Panc1 (cell line): ENCODE data around the gene MAP3K21.

ENCODE experiments used
- POLR2AphosphoS5 ChIP-seq: IDR thresholded peaks from 2 replicates; pipeline ENCODE4 v1.6.1; 2012; ENCODE audit warnings: mild to moderate bottlenecking, low read depth, low read length, moderate library complexity
- TF ChIP-seq, protein P1 (sequence below): fragments of 450-650 bp; IDR thresholded peaks from 2 replicates; pipeline ENCODE4 v1.5.1; 2017; ENCODE audit warnings: mild to moderate bottlenecking

DNA sequence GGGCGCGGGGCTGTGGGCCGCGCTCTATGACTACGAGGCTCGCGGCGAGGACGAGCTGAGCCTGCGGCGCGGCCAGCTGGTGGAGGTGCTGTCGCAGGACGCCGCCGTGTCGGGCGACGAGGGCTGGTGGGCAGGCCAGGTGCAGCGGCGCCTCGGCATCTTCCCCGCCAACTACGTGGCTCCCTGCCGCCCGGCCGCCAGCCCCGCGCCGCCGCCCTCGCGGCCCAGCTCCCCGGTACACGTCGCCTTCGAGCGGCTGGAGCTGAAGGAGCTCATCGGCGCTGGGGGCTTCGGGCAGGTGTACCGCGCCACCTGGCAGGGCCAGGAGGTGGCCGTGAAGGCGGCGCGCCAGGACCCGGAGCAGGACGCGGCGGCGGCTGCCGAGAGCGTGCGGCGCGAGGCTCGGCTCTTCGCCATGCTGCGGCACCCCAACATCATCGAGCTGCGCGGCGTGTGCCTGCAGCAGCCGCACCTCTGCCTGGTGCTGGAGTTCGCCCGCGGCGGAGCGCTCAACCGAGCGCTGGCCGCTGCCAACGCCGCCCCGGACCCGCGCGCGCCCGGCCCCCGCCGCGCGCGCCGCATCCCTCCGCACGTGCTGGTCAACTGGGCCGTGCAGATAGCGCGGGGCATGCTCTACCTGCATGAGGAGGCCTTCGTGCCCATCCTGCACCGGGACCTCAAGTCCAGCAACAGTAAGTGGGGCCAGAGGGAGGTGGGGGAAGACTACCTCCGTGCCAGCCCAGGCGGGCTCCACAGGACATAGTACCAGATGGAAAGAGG, 808 bp downstream of the MAP3K21 start:
- TF ChIP-seq, protein P1, sequence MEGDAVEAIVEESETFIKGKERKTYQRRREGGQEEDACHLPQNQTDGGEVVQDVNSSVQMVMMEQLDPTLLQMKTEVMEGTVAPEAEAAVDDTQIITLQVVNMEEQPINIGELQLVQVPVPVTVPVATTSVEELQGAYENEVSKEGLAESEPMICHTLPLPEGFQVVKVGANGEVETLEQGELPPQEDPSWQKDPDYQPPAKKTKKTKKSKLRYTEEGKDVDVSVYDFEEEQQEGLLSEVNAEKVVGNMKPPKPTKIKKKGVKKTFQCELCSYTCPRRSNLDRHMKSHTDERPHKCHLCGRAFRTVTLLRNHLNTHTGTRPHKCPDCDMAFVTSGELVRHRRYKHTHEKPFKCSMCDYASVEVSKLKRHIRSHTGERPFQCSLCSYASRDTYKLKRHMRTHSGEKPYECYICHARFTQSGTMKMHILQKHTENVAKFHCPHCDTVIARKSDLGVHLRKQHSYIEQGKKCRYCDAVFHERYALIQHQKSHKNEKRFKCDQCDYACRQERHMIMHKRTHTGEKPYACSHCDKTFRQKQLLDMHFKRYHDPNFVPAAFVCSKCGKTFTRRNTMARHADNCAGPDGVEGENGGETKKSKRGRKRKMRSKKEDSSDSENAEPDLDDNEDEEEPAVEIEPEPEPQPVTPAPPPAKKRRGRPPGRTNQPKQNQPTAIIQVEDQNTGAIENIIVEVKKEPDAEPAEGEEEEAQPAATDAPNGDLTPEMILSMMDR, result no peak
- no peak for TF ChIP-seq POLR2AphosphoS5
